Activated CD4-positive, alpha-beta T cell treated with anti-CD3 and anti-CD28 coated beads, Interleukin-2, amount 10 ng/mL, durations not matched to agents 24 days and 14 days (primary cell): ENCODE data around the gene FXYD3. TPM values are rescaled to one million over a fixed set of nuclear protein-coding genes. Genes with fewer than 3 reads are reported as not detected.

Experiments used
- DNase-seq: peaks from one replicate; pipeline ENCODE4 v3.0.0; 2022
- H3K27ac Mint-ChIP-seq: one replicate; pipeline ENCODE4 v1.8.0; 2022; ENCODE audit warnings: mild to moderate bottlenecking, mixed read lengths
- H3K27me3 Mint-ChIP-seq: one replicate; pipeline ENCODE4 v1.8.0; 2022; ENCODE audit warnings: mixed read lengths
- H3K36me3 Mint-ChIP-seq: one replicate; pipeline ENCODE4 v1.8.0; 2022; ENCODE audit warnings: low read depth, mild to moderate bottlenecking, mixed read lengths
- H3K4me1 Mint-ChIP-seq: one replicate; pipeline ENCODE4 v1.8.0; 2021; ENCODE audit warnings: mixed read lengths
- H3K4me3 Mint-ChIP-seq: one replicate; pipeline ENCODE4 v1.8.0; 2022; ENCODE audit warnings: mild to moderate bottlenecking, moderate library complexity, mixed read lengths
- H3K9me3 Mint-ChIP-seq: one replicate; pipeline ENCODE4 v1.8.0; 2021; ENCODE audit warnings: mixed read lengths
- intact Hi-C: fragments of 100-400 bp; cut with micrococcal nuclease; formaldehyde crosslinking; loops from one replicate; pipeline ENCODE4 v1.15.1; 2023
- total RNA-seq: library from RNA; stranded (reverse); gene quantifications from 2 replicates; pipeline ENCODE4 v1.2.3, GENCODE V29; 2022

The FXYD3 gene
- total RNA-seq, 1 donor from 2014 or later, result not detected

- Mint-ChIP-seq H3K27me3 (peaks cover 7% of the 10 kb centered on the region), H3K27ac (no peak overlapping the region), H3K4me3 (no peak overlapping the region), H3K9me3 (no peaks in the 10 kb centered on the region), H3K36me3 (no peaks in the 10 kb centered on the region), H3K4me1 (peaks cover 5% of the 10 kb centered on the region)
- DNase-seq, result no peak
- intact Hi-C loops, result no loop called here
Observed at GRCh38 chr19:35118268-35119020, 2.8 kb downstream of the FXYD3 start.

- H3K4me3 Mint-ChIP-seq, result no peak overlapping the region
- no peak for DNase-seq
- intact Hi-C loops, result no loop called here
- no peak overlapping the region for H3K27ac Mint-ChIP-seq
- no peaks in the 10 kb centered on the region for H3K36me3 Mint-ChIP-seq
- H3K9me3 Mint-ChIP-seq, result no peaks in the 10 kb centered on the region
- peaks cover 7% of the 10 kb centered on the region for H3K27me3 Mint-ChIP-seq
- peaks cover 8% of the 10 kb centered on the region for H3K4me1 Mint-ChIP-seq
Observed at GRCh38 chr19:35119091-35119490, 3.5 kb downstream of the FXYD3 start.

- H3K36me3 Mint-ChIP-seq, result no peaks in the 10 kb centered on the region
- H3K9me3 Mint-ChIP-seq, result no peaks in the 10 kb centered on the region
- no peak overlapping the region for H3K4me3 Mint-ChIP-seq
- no peak overlapping the region for H3K27ac Mint-ChIP-seq
- peaks cover 11% of the 10 kb centered on the region for H3K4me1 Mint-ChIP-seq
- intact Hi-C loops, result loop anchor here (5.0 kb wide), 1 partner anchor 52 kb away; no protein-coding TSS in a partner anchor
- H3K27me3 Mint-ChIP-seq, result peaks cover 4% of the 10 kb centered on the region
- DNase-seq, result no peak
Observed at GRCh38 chr19:35119578-35120155, 4.0 kb downstream of the FXYD3 start.

GRCh38 chr19:35120492-35120891 lies 4.9 kb downstream of the FXYD3 start:
- intact Hi-C loops, result loop anchor here (5.0 kb wide), 1 partner anchor 53 kb away; no protein-coding TSS in a partner anchor
- Mint-ChIP-seq H3K9me3 (no peaks in the 10 kb centered on the region), H3K4me3 (no peak overlapping the region), H3K4me1 (peaks cover 11% of the 10 kb centered on the region), H3K27me3 (peaks cover 4% of the 10 kb centered on the region), H3K27ac (no peak overlapping the region), H3K36me3 (no peaks in the 10 kb centered on the region)
- no peak for DNase-seq

GRCh38 chr19:35120898-35121297 lies 5.3 kb downstream of the FXYD3 start:
- Mint-ChIP-seq H3K27me3 (peaks cover 2% of the 10 kb centered on the region), H3K9me3 (no peaks in the 10 kb centered on the region), H3K36me3 (no peaks in the 10 kb centered on the region), H3K4me1 (peaks cover 11% of the 10 kb centered on the region), H3K4me3 (no peak overlapping the region), H3K27ac (no peak overlapping the region)
- DNase-seq, result no peak
- intact Hi-C loops, result loop anchor here (5.0 kb wide), 1 partner anchor 54 kb away; no protein-coding TSS in a partner anchor

GRCh38 chr19:35122687-35123551 lies 7.3 kb downstream of the FXYD3 start:
- intact Hi-C loops, result loop anchor here (5.0 kb wide), 1 partner anchor 56 kb away; no protein-coding TSS in a partner anchor
- H3K9me3 Mint-ChIP-seq, result no peaks in the 10 kb centered on the region
- no peak overlapping the region for H3K27ac Mint-ChIP-seq
- DNase-seq, result no peak
- H3K4me1 Mint-ChIP-seq, result peaks cover 11% of the 10 kb centered on the region
- H3K36me3 Mint-ChIP-seq, result no peaks in the 10 kb centered on the region
- peaks cover 2% of the 10 kb centered on the region for H3K27me3 Mint-ChIP-seq
- H3K4me3 Mint-ChIP-seq, result no peak overlapping the region

GRCh38 chr19:35123573-35123972 lies 8.0 kb downstream of the FXYD3 start:
- intact Hi-C loops, result loop anchor here (5.0 kb wide), 1 partner anchor 56 kb away; no protein-coding TSS in a partner anchor
- H3K4me1 Mint-ChIP-seq, result peaks cover 11% of the 10 kb centered on the region
- H3K4me3 Mint-ChIP-seq, result peak overlapping the region; percentile 78

GRCh38 chr19:35124098-35125060 lies 8.8 kb downstream of the FXYD3 start:
- H3K4me3 Mint-ChIP-seq, result peak overlapping the region; percentile 78
- intact Hi-C loops, result loop anchor here (5.0 kb wide), 1 partner anchor 57 kb away; no protein-coding TSS in a partner anchor

More at GRCh38 chr19:35123573-35123972, 8.0 kb downstream of the FXYD3 start:
- DNase-seq, result no peak
- H3K9me3 Mint-ChIP-seq, result no peaks in the 10 kb centered on the region
- peaks cover 2% of the 10 kb centered on the region for H3K27me3 Mint-ChIP-seq
- H3K27ac Mint-ChIP-seq, result no peak overlapping the region
- H3K36me3 Mint-ChIP-seq, result no peaks in the 10 kb centered on the region

GRCh38 chr19:35125270-35125717 lies 9.7 kb downstream of the FXYD3 start:
- no peak overlapping the region for H3K4me3 Mint-ChIP-seq
- peaks cover 7% of the 10 kb centered on the region for H3K27me3 Mint-ChIP-seq
- peaks cover 11% of the 10 kb centered on the region for H3K4me1 Mint-ChIP-seq

More at GRCh38 chr19:35124098-35125060, 8.8 kb downstream of the FXYD3 start:
- H3K27me3 Mint-ChIP-seq, result peaks cover 5% of the 10 kb centered on the region
- H3K27ac Mint-ChIP-seq, result peak overlapping the region; percentile 83
- DNase-seq, result peak; percentile 96
- H3K9me3 Mint-ChIP-seq, result no peaks in the 10 kb centered on the region
- no peaks in the 10 kb centered on the region for H3K36me3 Mint-ChIP-seq
- H3K4me1 Mint-ChIP-seq, result peaks cover 11% of the 10 kb centered on the region

GRCh38 chr19:35125749-35126623 lies 10.4 kb downstream of the FXYD3 start:
- DNase-seq, result no peak
- intact Hi-C loops, result no loop called here
- Mint-ChIP-seq H3K27me3 (peaks cover 7% of the 10 kb centered on the region), H3K4me3 (peak overlapping the region; percentile 2), H3K27ac (no peak overlapping the region), H3K9me3 (no peaks in the 10 kb centered on the region), H3K36me3 (no peaks in the 10 kb centered on the region), H3K4me1 (peaks cover 11% of the 10 kb centered on the region)

More at GRCh38 chr19:35125270-35125717, 9.7 kb downstream of the FXYD3 start:
- H3K27ac Mint-ChIP-seq, result no peak overlapping the region
- no peak for DNase-seq
- H3K9me3 Mint-ChIP-seq, result no peaks in the 10 kb centered on the region
- intact Hi-C loops, result no loop called here
- no peaks in the 10 kb centered on the region for H3K36me3 Mint-ChIP-seq

GRCh38 chr19:35126624-35126959 lies 11.0 kb downstream of the FXYD3 start:
- intact Hi-C loops, result no loop called here
- Mint-ChIP-seq H3K4me3 (no peak overlapping the region), H3K27me3 (peaks cover 7% of the 10 kb centered on the region), H3K27ac (no peak overlapping the region), H3K4me1 (peaks cover 11% of the 10 kb centered on the region), H3K36me3 (no peaks in the 10 kb centered on the region), H3K9me3 (no peaks in the 10 kb centered on the region)
- DNase-seq, result no peak

GRCh38 chr19:35127871-35128270 lies 12.2 kb downstream of the FXYD3 start:
- no peak overlapping the region for H3K4me3 Mint-ChIP-seq
- DNase-seq, result no peak
- H3K27me3 Mint-ChIP-seq, result peaks cover 5% of the 10 kb centered on the region
- no peak overlapping the region for H3K27ac Mint-ChIP-seq
- peaks cover 6% of the 10 kb centered on the region for H3K9me3 Mint-ChIP-seq
- H3K36me3 Mint-ChIP-seq, result no peaks in the 10 kb centered on the region
- intact Hi-C loops, result no loop called here
- H3K4me1 Mint-ChIP-seq, result peaks cover 11% of the 10 kb centered on the region
